HG03060 (cell line): Measurements from ENCODE around the gene EPYC.

Experiments used
- ATAC-seq: cut with Tn5 transposase; IDR thresholded peaks from one replicate; pipeline ENCODE4 v1.9.1; 2021; ENCODE audit warnings: low read depth, moderate number of reproducible peaks; ENCODE audit not compliant: unreplicated experiment

Gene EPYC

GRCh38 chr12:90917431-90917830 lies 87.3 kb downstream of the EPYC start:
- no peak for ATAC-seq

DNA sequence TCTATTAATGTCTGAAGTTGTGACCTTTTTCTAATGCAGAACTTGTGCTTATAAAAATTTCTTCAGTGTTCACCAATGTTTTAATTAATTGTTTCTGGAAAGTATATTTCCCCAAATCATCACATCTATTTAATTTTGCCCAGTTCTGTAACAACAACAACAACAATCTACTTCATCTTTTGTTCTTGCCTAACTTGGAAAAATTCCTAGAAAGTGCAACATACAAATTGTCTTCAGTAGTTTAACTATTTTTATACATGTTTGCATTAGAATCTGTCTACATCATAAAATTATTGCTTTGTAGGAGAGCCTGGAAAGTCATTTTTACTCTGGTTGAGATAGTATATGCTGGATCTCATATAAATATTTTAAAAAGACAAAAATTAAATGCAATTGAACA lies 88.3 kb downstream of the EPYC start:
- ATAC-seq = no peak

DNA sequence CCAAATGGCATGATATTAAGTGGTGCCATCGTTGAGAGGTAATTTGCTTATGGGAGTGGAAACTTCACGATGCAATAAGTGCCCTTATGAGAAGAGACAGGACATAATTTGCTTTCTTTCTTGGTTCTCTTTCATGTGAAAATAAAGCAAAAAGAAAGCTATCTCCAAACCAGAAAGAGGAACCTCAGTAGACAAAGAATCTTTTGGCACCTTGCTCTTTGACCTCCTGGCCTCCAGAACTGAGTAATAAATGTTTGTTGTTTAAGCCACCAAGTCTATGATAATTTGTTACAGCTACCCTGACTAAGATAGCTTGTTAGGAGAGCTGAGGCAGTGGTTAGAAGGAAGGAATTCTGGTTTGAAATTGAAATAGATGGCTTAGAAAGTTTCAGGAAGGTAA lies 89.4 kb downstream of the EPYC start:
- no peak for ATAC-seq
